Kidney (tissue), 14 donors: ENCODE data around the gene CXCL12. TPM values are rescaled to one million over a fixed set of nuclear protein-coding genes. Genes with fewer than 3 reads are reported as not detected.

Experiments
- DNase-seq, 5 donors: peaks; one replicate each; pipeline ENCODE4 v3.0.0-alpha.2; 2013 to 2020
- FAIRE-seq: peaks from 2 replicates; lab custom pipeline; 2012; peaks lifted over from hg19 to GRCh38; lab: Jason Lieb, UNC
- H3K27ac ChIP-seq, 2 donors: one replicate each; pipeline ENCODE4 v1.7.0; 2013; ENCODE audit warnings: low read depth in 2 of 2, low read length in 2 of 2, inconsistent platforms in 1 of 2
- H3K27me3 ChIP-seq: one replicate; pipeline ENCODE4 v1.7.1; 2013; ENCODE audit warnings: low read length, inconsistent platforms; ENCODE audit not compliant: control insufficient read depth, insufficient read depth
- H3K36me3 ChIP-seq, 3 donors: one replicate each; pipeline versions ENCODE4 v1.7.0 to v1.7.1; 2013; ENCODE audit warnings: low read length in 3 of 3, control low read depth in 1 of 3, inconsistent platforms in 1 of 3; ENCODE audit not compliant: insufficient read depth in 3 of 3, control insufficient read depth in 2 of 3
- H3K4me1 ChIP-seq, 3 donors: one replicate each; pipeline versions ENCODE4 v1.7.0 to v1.7.1; 2013; ENCODE audit warnings: low read length in 3 of 3, inconsistent platforms in 1 of 3, low read depth in 1 of 3; ENCODE audit not compliant: control insufficient read depth in 2 of 3, insufficient read depth in 2 of 3
- H3K4me3 ChIP-seq, 3 donors: one replicate each; pipeline versions ENCODE4 v1.7.0 to v1.8.1; 2013; ENCODE audit warnings: low read length in 3 of 3, control low read depth in 1 of 3, inconsistent platforms in 1 of 3
- H3K9ac ChIP-seq, 3 donors: one replicate each; pipeline versions ENCODE4 v1.7.0 to v1.7.1; 2013; ENCODE audit warnings: low read length in 3 of 3, control low read depth in 1 of 3, inconsistent platforms in 1 of 3
- H3K9me3 ChIP-seq, 3 donors: one replicate each; pipeline versions ENCODE4 v1.7.0 to v1.7.1; 2013; ENCODE audit warnings: low read length in 3 of 3, control low read depth in 1 of 3, inconsistent platforms in 1 of 3; ENCODE audit not compliant: control insufficient read depth in 2 of 3, insufficient read depth in 1 of 3
- intact Hi-C: fragments of 100-400 bp; cut with DNase I; formaldehyde crosslinking; loops from one replicate; pipeline ENCODE4 v1.11.1; 2022
- polyA plus RNA-seq: library from polyadenylated mRNA; stranded (reverse); fragments of 350-450 nt; fragmentation: Illumina TruSeq; extraction: RNeasy Lipid Tissue Mini Kit (QIAGEN cat#74804); gene quantifications from one replicate; pipeline ENCODE4 v1.2.3, GENCODE V29; 2014; ENCODE audit warnings: low read depth, low replicate concordance; ENCODE audit not compliant: insufficient read depth
- total RNA-seq: library from RNA; stranded (reverse); fragmentation: NEBNext Ultra II Directional; extraction: Animal tissue kit (Norgen Biotek cat#: 25700); gene quantifications from one replicate; pipeline ENCODE4 v1.2.1, GENCODE V29; 2021
- TF ChIP-seq, protein P1 (sequence below): IDR thresholded peaks from 3 replicates; pipeline ENCODE4 v1.5.1; 2012; ENCODE audit warnings: mild to moderate bottlenecking, moderate library complexity, borderline replicate concordance; ENCODE audit not compliant: insufficient read depth; ENCODE audit errors: extremely low read depth
- donor health status: control.
- donor health status: control.
- donor health status: control.
- donor health status: control.
- donor health status: control.
- donor health status: DM: yes; HTN: yes; CAD: no.
- donor health status: Normal renal cell carcinoma (clear cell type).

Gene CXCL12
- total and polyA plus RNA-seq, 2 donors from 2014 or later: 99.5 to 111 TPM

DNA sequence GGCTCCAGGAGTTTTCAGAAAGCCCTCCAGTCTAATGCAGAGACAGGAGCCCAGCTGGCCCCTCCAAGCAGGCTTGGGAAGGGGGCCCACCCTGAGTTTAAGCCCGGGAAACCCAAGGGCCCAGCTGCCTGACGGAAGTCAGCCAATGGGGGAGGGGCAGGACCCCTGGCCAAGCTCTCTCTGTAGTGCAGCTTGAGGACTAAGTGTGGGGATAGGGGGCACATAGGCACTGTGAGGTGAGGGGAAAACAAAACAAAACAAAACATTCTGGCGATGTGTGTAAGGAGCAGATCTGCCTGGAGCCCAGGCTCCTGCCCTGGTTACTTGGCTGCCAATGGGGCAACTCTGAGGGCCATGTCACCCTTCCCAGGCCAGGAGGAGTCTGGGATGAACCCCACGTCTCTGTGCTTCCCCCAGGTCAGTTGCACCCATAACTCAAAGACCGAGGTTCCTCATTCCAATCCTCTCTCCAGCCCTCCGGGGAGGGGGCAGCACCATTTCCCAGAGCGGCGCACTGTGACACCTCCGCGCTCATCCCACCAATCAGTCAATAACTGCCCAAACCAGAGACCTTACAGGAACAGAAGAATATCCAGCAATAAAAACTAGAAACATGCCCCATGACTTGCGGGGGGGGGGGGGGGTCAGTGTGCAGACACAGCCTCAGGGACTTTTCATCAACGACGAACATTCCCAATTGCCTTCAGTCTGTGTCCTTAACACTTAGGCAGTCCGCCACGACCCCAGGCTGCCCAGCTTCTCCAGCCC lies 1.7 kb downstream of the CXCL12 start:
- H3K27me3 ChIP-seq: no peaks in the 10 kb centered on the region
- DNase-seq: peak in 4 of 5 donors; percentile 15 to 62 (median 49)
- H3K27ac ChIP-seq: peak overlapping the region in 1 of 2 donors; percentile 23
- no peak for FAIRE-seq
- TF ChIP-seq, protein P1, sequence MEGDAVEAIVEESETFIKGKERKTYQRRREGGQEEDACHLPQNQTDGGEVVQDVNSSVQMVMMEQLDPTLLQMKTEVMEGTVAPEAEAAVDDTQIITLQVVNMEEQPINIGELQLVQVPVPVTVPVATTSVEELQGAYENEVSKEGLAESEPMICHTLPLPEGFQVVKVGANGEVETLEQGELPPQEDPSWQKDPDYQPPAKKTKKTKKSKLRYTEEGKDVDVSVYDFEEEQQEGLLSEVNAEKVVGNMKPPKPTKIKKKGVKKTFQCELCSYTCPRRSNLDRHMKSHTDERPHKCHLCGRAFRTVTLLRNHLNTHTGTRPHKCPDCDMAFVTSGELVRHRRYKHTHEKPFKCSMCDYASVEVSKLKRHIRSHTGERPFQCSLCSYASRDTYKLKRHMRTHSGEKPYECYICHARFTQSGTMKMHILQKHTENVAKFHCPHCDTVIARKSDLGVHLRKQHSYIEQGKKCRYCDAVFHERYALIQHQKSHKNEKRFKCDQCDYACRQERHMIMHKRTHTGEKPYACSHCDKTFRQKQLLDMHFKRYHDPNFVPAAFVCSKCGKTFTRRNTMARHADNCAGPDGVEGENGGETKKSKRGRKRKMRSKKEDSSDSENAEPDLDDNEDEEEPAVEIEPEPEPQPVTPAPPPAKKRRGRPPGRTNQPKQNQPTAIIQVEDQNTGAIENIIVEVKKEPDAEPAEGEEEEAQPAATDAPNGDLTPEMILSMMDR: no peak
- intact Hi-C loops: loop anchor here (5.0 kb wide), 1 partner anchor 696 kb away; no protein-coding TSS in a partner anchor
- peak overlapping the region; percentile 32 to 61 (median 48) for H3K9ac ChIP-seq
- H3K36me3 ChIP-seq: no peaks in the 10 kb centered on the region
- H3K9me3 ChIP-seq: no peaks in the 10 kb centered on the region
- peaks cover 0 to 5% (median 0%) of the 10 kb centered on the region in 3 donors for H3K4me1 ChIP-seq
- peak overlapping the region; percentile 50 to 66 (median 64) for H3K4me3 ChIP-seq

DNA sequence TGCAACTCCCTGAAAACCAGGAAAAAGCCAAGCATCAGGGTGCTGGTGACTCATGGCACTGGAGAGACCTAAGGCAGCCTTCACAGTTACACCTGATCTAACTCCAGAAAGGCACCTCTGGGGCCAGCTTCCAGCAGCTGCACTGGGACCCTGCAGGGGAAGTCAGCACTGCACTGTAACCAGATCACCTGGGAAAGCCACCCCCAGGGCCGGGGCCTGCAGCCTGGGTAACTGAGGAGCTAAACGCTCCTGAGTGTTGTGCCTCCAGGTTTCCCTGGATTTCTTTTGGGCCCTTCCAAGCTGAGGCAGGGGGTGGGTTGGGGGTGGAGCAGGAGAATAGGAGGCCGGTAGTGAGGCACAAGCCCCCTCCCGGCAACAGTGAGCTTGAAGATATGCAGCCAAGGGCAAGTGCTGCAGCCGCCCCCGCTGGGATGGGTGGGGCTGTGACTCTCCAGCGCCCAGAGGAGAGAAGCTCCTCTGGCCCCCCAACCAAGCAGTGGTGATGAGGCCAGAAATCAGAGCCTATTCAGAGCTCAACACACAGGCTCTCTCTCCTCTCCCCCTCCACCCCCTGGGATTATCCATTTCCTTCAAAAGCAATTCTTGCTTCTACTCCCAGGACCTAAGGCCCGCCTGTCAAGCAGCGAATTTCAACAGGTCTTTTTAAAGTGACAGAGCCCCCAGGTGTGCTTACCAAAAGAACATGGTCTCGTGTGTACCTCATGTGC lies 2.6 kb downstream of the CXCL12 start:
- Histone ChIP-seq H3K4me3 (peak overlapping the region; percentile 24 to 66 (median 59)), H3K9me3 (no peaks in the 10 kb centered on the region), H3K27me3 (no peaks in the 10 kb centered on the region), H3K36me3 (no peaks in the 10 kb centered on the region), H3K9ac (peak overlapping the region in 2 of 3 donors; percentile 20 to 61), H3K27ac (peak overlapping the region in 1 of 2 donors; percentile 43), H3K4me1 (peaks cover 0 to 5% (median 0%) of the 10 kb centered on the region in 3 donors)
- FAIRE-seq (no peak), DNase-seq (peak; percentile 53 to 69 (median 63))
- intact Hi-C loops: loop anchor here (5.0 kb wide), 1 partner anchor 695 kb away; no protein-coding TSS in a partner anchor
- TF ChIP-seq, protein P1: no peak

DNA sequence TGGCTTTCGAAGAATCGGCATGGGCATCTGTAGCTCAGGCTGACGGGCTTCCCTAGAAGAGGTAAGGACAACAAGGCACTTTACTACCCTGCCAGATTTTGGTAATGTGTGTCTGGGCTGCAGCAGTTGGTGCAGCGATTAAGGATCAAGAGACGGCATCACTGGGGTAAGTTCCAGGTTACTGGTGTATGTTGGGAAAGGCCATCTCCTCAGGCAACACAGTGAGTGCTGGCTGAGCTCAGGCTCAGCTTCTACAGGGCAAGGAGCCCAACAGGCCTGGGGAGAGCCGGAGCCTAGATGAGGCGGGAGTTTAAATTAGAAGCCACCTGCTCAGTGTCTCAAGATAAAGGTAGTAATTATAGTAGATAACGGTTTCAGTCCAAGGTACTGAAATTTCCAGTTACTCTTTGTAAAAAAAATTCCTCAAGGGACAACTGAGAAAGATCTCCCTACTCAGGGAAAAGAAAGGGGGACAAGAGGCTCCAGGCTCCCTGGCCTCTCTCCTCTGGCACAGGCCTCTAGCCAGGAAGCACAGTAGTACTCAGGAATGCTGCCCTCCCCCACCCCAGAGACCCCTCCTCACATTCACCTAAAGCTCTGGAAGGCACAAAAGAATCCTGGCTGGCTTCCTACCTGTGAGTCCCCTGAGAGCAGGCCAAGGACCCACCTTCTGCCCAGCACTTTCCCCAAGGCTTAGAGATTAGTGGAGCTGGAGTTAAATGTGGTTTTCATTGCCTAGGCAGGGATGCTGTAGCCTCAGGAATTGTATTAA lies 3.9 kb downstream of the CXCL12 start:
- intact Hi-C loops: loop anchor here (5.0 kb wide), 1 partner anchor 694 kb away; no protein-coding TSS in a partner anchor
- H3K27ac ChIP-seq: no peak overlapping the region
- TF ChIP-seq, protein P1: no peak
- H3K9me3 ChIP-seq: no peaks in the 10 kb centered on the region
- peaks cover 0 to 3% (median 0%) of the 10 kb centered on the region in 3 donors for H3K36me3 ChIP-seq
- H3K9ac ChIP-seq: no peak overlapping the region
- H3K4me1 ChIP-seq: peaks cover 0 to 5% (median 0%) of the 10 kb centered on the region in 3 donors
- no peaks in the 10 kb centered on the region for H3K27me3 ChIP-seq
- peak overlapping the region in 1 of 3 donors; percentile 17 for H3K4me3 ChIP-seq
- FAIRE-seq (no peak), DNase-seq (peak in 2 of 5 donors; percentile 26 to 37)
